ENCODE measurements around the gene RAD52.

RAD52 gene

GRCh38 chr12:880656-881055 lies 68.8 kb downstream of the RAD52 start:
- no peak overlapping the region for H3K27ac Mint-ChIP-seq
- H3K4me1 Mint-ChIP-seq, result no peaks in the 10 kb centered on the region
- peaks cover 99% of the 10 kb centered on the region for H3K36me3 Mint-ChIP-seq
- H3K9me3 Mint-ChIP-seq, result no peaks in the 10 kb centered on the region
- no peak overlapping the region for H3K4me3 Mint-ChIP-seq
- DNase-seq (ENCODE audit: low spot score in 2 of 2) (no peak), ATAC-seq (no peak)

GRCh38 chr12:879641-880040 lies 69.9 kb downstream of the RAD52 start:
- H3K4me1 Mint-ChIP-seq, result no peaks in the 10 kb centered on the region
- ATAC-seq, result no peak
- peaks cover 99% of the 10 kb centered on the region for H3K36me3 Mint-ChIP-seq
- DNase-seq (ENCODE audit: low spot score in 2 of 2), result no peak
- no peak overlapping the region for H3K4me3 Mint-ChIP-seq
- no peak overlapping the region for H3K27ac Mint-ChIP-seq
- no peaks in the 10 kb centered on the region for H3K9me3 Mint-ChIP-seq

- peaks cover 99% of the 10 kb centered on the region for H3K36me3 Mint-ChIP-seq
- H3K9me3 Mint-ChIP-seq, result no peaks in the 10 kb centered on the region
These were observed 75.5 kb downstream of the RAD52 start for GRCh38 chr12:873954-874353.

GRCh38 chr12:870378-870777 lies 79.1 kb downstream of the RAD52 start:
- Mint-ChIP-seq H3K4me3 (no peak overlapping the region), H3K36me3 (peaks cover 100% of the 10 kb centered on the region), H3K9me3 (no peaks in the 10 kb centered on the region), H3K27ac (no peak overlapping the region), H3K4me1 (peaks cover 12% of the 10 kb centered on the region)
- DNase-seq (ENCODE audit: low spot score in 2 of 2), result no peak
- peak; percentile 83 for ATAC-seq

More at GRCh38 chr12:873954-874353, 75.5 kb downstream of the RAD52 start:
- Mint-ChIP-seq H3K4me1 (peaks cover 12% of the 10 kb centered on the region), H3K4me3 (no peak overlapping the region), H3K27ac (no peak overlapping the region)
- ATAC-seq (peak; percentile 87), DNase-seq (ENCODE audit: low spot score in 2 of 2) (no peak)

GRCh38 chr12:868722-869121 lies 80.8 kb downstream of the RAD52 start:
- peaks cover 12% of the 10 kb centered on the region for H3K4me1 Mint-ChIP-seq
- H3K36me3 Mint-ChIP-seq, result peaks cover 100% of the 10 kb centered on the region

GRCh38 chr12:867905-868304 lies 81.6 kb downstream of the RAD52 start:
- ATAC-seq (no peak), DNase-seq (ENCODE audit: low spot score in 2 of 2) (no peak)
- Mint-ChIP-seq H3K9me3 (no peaks in the 10 kb centered on the region), H3K4me3 (no peak overlapping the region), H3K27ac (peak overlapping the region; percentile 67), H3K4me1 (peaks cover 12% of the 10 kb centered on the region), H3K36me3 (peaks cover 100% of the 10 kb centered on the region)

More at GRCh38 chr12:868722-869121, 80.8 kb downstream of the RAD52 start:
- H3K27ac Mint-ChIP-seq, result peak overlapping the region; percentile 20
- H3K4me3 Mint-ChIP-seq, result no peak overlapping the region
- H3K9me3 Mint-ChIP-seq, result no peaks in the 10 kb centered on the region
- DNase-seq (ENCODE audit: low spot score in 2 of 2) (no peak), ATAC-seq (no peak)

GRCh38 chr12:865614-866013 lies 83.9 kb downstream of the RAD52 start:
- Mint-ChIP-seq H3K9me3 (no peaks in the 10 kb centered on the region), H3K4me3 (no peak overlapping the region), H3K36me3 (peaks cover 100% of the 10 kb centered on the region), H3K27ac (no peak overlapping the region), H3K4me1 (peaks cover 9% of the 10 kb centered on the region)
- ATAC-seq, result no peak
- no peak for DNase-seq (ENCODE audit: low spot score in 2 of 2)

GRCh38 chr12:863285-863684 lies 86.2 kb downstream of the RAD52 start:
- Mint-ChIP-seq H3K27ac (no peak overlapping the region), H3K4me3 (no peak overlapping the region), H3K4me1 (no peaks in the 10 kb centered on the region), H3K9me3 (no peaks in the 10 kb centered on the region), H3K36me3 (peaks cover 100% of the 10 kb centered on the region)
- DNase-seq (ENCODE audit: low spot score in 2 of 2) (no peak), ATAC-seq (no peak)

- Mint-ChIP-seq H3K4me1 (no peaks in the 10 kb centered on the region), H3K4me3 (no peak overlapping the region), H3K9me3 (no peaks in the 10 kb centered on the region), H3K27ac (no peak overlapping the region), H3K36me3 (peaks cover 100% of the 10 kb centered on the region)
- DNase-seq (ENCODE audit: low spot score in 2 of 2) (no peak), ATAC-seq (no peak)
These were observed 87.1 kb downstream of the RAD52 start for GRCh38 chr12:862303-862911.
